GM18519 (cell line): Measurements from ENCODE around the gene KIAA1671.
"Not testable (repeated sequence)": the region's sequence is repeated elsewhere in the genome, so short reads cannot be mapped to it uniquely, and the experiment has no call there.

ENCODE experiments used
- ATAC-seq: cut with Tn5 transposase; IDR thresholded peaks from one replicate; pipeline ENCODE4 v1.9.1; 2021; ENCODE audit warnings: mild to moderate bottlenecking, moderate library complexity; ENCODE audit not compliant: unreplicated experiment, low FRiP score

KIAA1671 gene

GRCh38 chr22:25207553-25208157, 255.1 kb downstream of the KIAA1671 start:
- ATAC-seq, result no peak

- ATAC-seq, result no peak
Measured at GRCh38 chr22:25208328-25208727, 255.8 kb downstream of the KIAA1671 start.

- ATAC-seq, result no peak
Measured at GRCh38 chr22:25208743-25209505, 256.4 kb downstream of the KIAA1671 start.

- no peak for ATAC-seq
Measured at GRCh38 chr22:25210793-25211192, 258.3 kb downstream of the KIAA1671 start.

- ATAC-seq, result no peak
Measured at GRCh38 chr22:25212337-25212736, 259.8 kb downstream of the KIAA1671 start.

GRCh38 chr22:25213221-25213620, 260.7 kb downstream of the KIAA1671 start:
- no peak for ATAC-seq

- ATAC-seq, result no peak
Measured at GRCh38 chr22:25216230-25216629, 263.7 kb downstream of the KIAA1671 start.

GRCh38 chr22:25219211-25219689, 266.7 kb downstream of the KIAA1671 start, which contains the start of gene CRYBB2:
CRYBB2 (plus strand) TSS chr22:25219639; CDS start chr22:25221430, 1,791 bp downstream.
- no peak for ATAC-seq

GRCh38 chr22:25219948-25220442, 267.5 kb downstream of the KIAA1671 start:
- no peak for ATAC-seq

- ATAC-seq, result no peak
Measured at GRCh38 chr22:25221790-25222189, 269.3 kb downstream of the KIAA1671 start.

GRCh38 chr22:25223269-25223850, 270.8 kb downstream of the KIAA1671 start:
- ATAC-seq, result no peak

GRCh38 chr22:25228822-25229221, 276.3 kb downstream of the KIAA1671 start:
- ATAC-seq, result no peak

GRCh38 chr22:25230760-25231159, 278.2 kb downstream of the KIAA1671 start:
- not testable (repeated sequence) for ATAC-seq

GRCh38 chr22:25232301-25232700, 279.8 kb downstream of the KIAA1671 start:
- no peak for ATAC-seq

- not testable (repeated sequence) for ATAC-seq
Measured at GRCh38 chr22:25233706-25234105, 281.2 kb downstream of the KIAA1671 start.

- ATAC-seq, result peak; percentile 44
Measured at GRCh38 chr22:25235547-25236290, 283.2 kb downstream of the KIAA1671 start.

GRCh38 chr22:25236417-25236816, 283.9 kb downstream of the KIAA1671 start:
- ATAC-seq, result no peak

- no peak for ATAC-seq
Measured at GRCh38 chr22:25237503-25237902, 285.0 kb downstream of the KIAA1671 start.

- not testable (repeated sequence) for ATAC-seq
Measured at GRCh38 chr22:25238058-25238457, 285.5 kb downstream of the KIAA1671 start.
